Neural cell (in vitro differentiated cells): ENCODE data around the gene CDKAL1. TPM values are rescaled to one million over a fixed set of nuclear protein-coding genes. Genes with fewer than 3 reads are reported as not detected.

Experiments
- H2AFZ ChIP-seq: fragments of 200-600, 300-800 bp; sonication (generic), shearing (Covaris generic); 2 replicates; pipeline ENCODE4 v1.6.0; 2014; ENCODE audit warnings: low read depth, mild to moderate bottlenecking, antibody characterized with exemption, low read length, moderate library complexity
- H3F3A ChIP-seq: fragments of 200-600 bp; shearing (Covaris generic); 2 replicates; pipeline ENCODE4 v1.6.1; 2016; ENCODE audit warnings: mild to moderate bottlenecking, moderate library complexity, mixed read lengths, antibody characterized with exemption, low read length; ENCODE audit not compliant: insufficient read depth, poor library complexity, severe bottlenecking
- H3K27ac ChIP-seq: fragments of 200-600, 300-800 bp; sonication (generic), shearing (Covaris generic); 2 replicates; pipeline ENCODE4 v1.5.1; 2014; ENCODE audit warnings: mild to moderate bottlenecking, low read length, moderate library complexity
- H3K27me3 ChIP-seq: fragments of 300-800, 200-600 bp; sonication (generic), shearing (Covaris generic); 2 replicates; pipeline ENCODE4 v1.6.0; 2014; ENCODE audit warnings: mild to moderate bottlenecking, low read depth, low read length, moderate library complexity; ENCODE audit not compliant: insufficient read depth
- H3K36me3 ChIP-seq: fragments of 300-800, 200-600 bp; sonication (generic), shearing (Covaris generic); 2 replicates; pipeline ENCODE4 v1.5.1; 2014; ENCODE audit warnings: mild to moderate bottlenecking, antibody characterized with exemption, low read length, moderate library complexity; ENCODE audit not compliant: insufficient read depth
- H3K4me2 ChIP-seq: fragments of 300-800, 200-600 bp; sonication (generic), shearing (Covaris generic); 2 replicates; pipeline ENCODE4 v1.6.0; 2014; ENCODE audit warnings: mild to moderate bottlenecking, low read length
- H3K4me3 ChIP-seq: fragments of 300-800, 200-600 bp; sonication (generic), shearing (Covaris generic); 2 replicates; pipeline ENCODE4 v1.5.1; 2014; ENCODE audit warnings: mild to moderate bottlenecking, low read length, moderate library complexity
- H3K79me2 ChIP-seq: fragments of 200-600 bp; shearing (Covaris generic); replicated peaks from 2 replicates; pipeline ENCODE4 v1.6.0; 2014; ENCODE audit warnings: mild to moderate bottlenecking, low read length, moderate library complexity; ENCODE audit not compliant: insufficient read depth
- H3K9ac ChIP-seq: fragments of 300-800, 200-600 bp; sonication (generic), shearing (Covaris generic); 2 replicates; pipeline ENCODE4 v1.6.1; 2016; ENCODE audit warnings: mild to moderate bottlenecking, low read length, mixed read lengths
- H3K9me2 ChIP-seq: fragments of 200-600 bp; shearing (Covaris generic); 2 replicates; pipeline ENCODE4 v1.6.1; 2016; ENCODE audit warnings: mild to moderate bottlenecking, low read length, mixed read lengths; ENCODE audit not compliant: insufficient read depth
- H3K9me3 ChIP-seq: fragments of 200-600, 300-800 bp; sonication (generic), shearing (Covaris generic); 2 replicates; pipeline ENCODE4 v1.6.1; 2016; ENCODE audit warnings: mild to moderate bottlenecking, mixed run types, low read length, moderate library complexity, mixed read lengths
- H4K20me1 ChIP-seq: fragments of 200-600 bp; shearing (Covaris generic); 2 replicates; pipeline ENCODE4 v1.6.1; 2016; ENCODE audit warnings: mild to moderate bottlenecking, mixed run types; ENCODE audit not compliant: insufficient read depth
- CTCF ChIP-seq: fragments of 450-650 bp; IDR thresholded peaks from 2 replicates; pipeline ENCODE4 v1.5.1; 2014; ENCODE audit warnings: antibody characterized with exemption, mild to moderate bottlenecking, moderate library complexity; ENCODE audit not compliant: poor library complexity, severe bottlenecking
- EP300 ChIP-seq: fragments of 450-650 bp; conservative IDR thresholded peaks from 2 replicates; pipeline ENCODE4 v1.6.1; 2014; ENCODE audit warnings: antibody characterized with exemption, mild to moderate bottlenecking, moderate library complexity; ENCODE audit not compliant: poor library complexity, severe bottlenecking
- EZH2 ChIP-seq: fragments of 200-600, 300-800 bp; shearing (Covaris generic), sonication (generic); IDR thresholded peaks from 2 replicates; pipeline ENCODE4 v1.6.1; 2014; ENCODE audit warnings: antibody characterized with exemption, low read length, borderline replicate concordance, mild to moderate bottlenecking; ENCODE audit not compliant: insufficient read depth, poor library complexity, severe bottlenecking
- MXI1 ChIP-seq: fragments of 450-650 bp; conservative IDR thresholded peaks from 2 replicates; pipeline ENCODE4 v1.6.1; 2014; ENCODE audit warnings: antibody characterized with exemption, mild to moderate bottlenecking; ENCODE audit not compliant: poor library complexity, severe bottlenecking
- POLR2AphosphoS5 ChIP-seq: IDR thresholded peaks from 2 replicates; pipeline ENCODE4 v1.6.1; 2012
- RAD21 ChIP-seq: fragments of 450-650 bp; conservative IDR thresholded peaks from 2 replicates; pipeline ENCODE4 v1.6.1; 2014; ENCODE audit warnings: antibody characterized with exemption, mild to moderate bottlenecking, moderate library complexity
- REST ChIP-seq: IDR thresholded peaks from 2 replicates; pipeline ENCODE4 v1.6.1; 2012; ENCODE audit warnings: borderline replicate concordance
- SMC3 ChIP-seq: fragments of 450-650 bp; conservative IDR thresholded peaks from 2 replicates; pipeline ENCODE4 v1.6.1; 2014; ENCODE audit warnings: antibody characterized with exemption, mild to moderate bottlenecking, moderate library complexity; ENCODE audit not compliant: poor library complexity
- TAF1 ChIP-seq: IDR thresholded peaks from 2 replicates; pipeline ENCODE4 v1.6.1; 2012; ENCODE audit warnings: low read depth
- polyA plus RNA-seq: library from polyadenylated mRNA; depleted of rRNA; stranded (reverse); fragments of >200 nt; gene quantifications from 2 replicates; pipeline ENCODE4 v1.2.3, GENCODE V29; 2014

Gene CDKAL1
- polyA plus RNA-seq, 1 donor from 2014 or later, result 10.7 TPM

GRCh38 chr6:20802596-20802995 lies 268.3 kb downstream of the CDKAL1 start:
- H3K27me3 ChIP-seq, result no peaks in the 10 kb centered on the region
- H3K9ac ChIP-seq, result no peak overlapping the region
- no peaks in the 10 kb centered on the region for H3K9me3 ChIP-seq
- H3K4me3 ChIP-seq, result no peak overlapping the region
- TF ChIP-seq EP300 (no peak), MXI1 (no peak), EZH2 (no peak), POLR2AphosphoS5 (no peak), RAD21 (no peak), SMC3 (no peak), TAF1 (no peak), CTCF (no peak), REST (no peak)
- H2AFZ ChIP-seq, result no peak overlapping the region
- no peaks in the 10 kb centered on the region for H3K79me2 ChIP-seq
- H3K9me2 ChIP-seq, result no peaks in the 10 kb centered on the region
- no peaks in the 10 kb centered on the region for H3K36me3 ChIP-seq
- no peaks in the 10 kb centered on the region for H4K20me1 ChIP-seq
- no peaks in the 10 kb centered on the region for H3F3A ChIP-seq
- H3K27ac ChIP-seq, result no peak overlapping the region
- no peak overlapping the region for H3K4me2 ChIP-seq

- Histone ChIP-seq H3F3A (no peaks in the 10 kb centered on the region), H3K79me2 (no peaks in the 10 kb centered on the region), H2AFZ (no peak overlapping the region), H3K9me3 (no peaks in the 10 kb centered on the region), H3K4me3 (no peak overlapping the region), H3K9ac (no peak overlapping the region), H3K27ac (no peak overlapping the region), H3K27me3 (no peaks in the 10 kb centered on the region), H3K36me3 (no peaks in the 10 kb centered on the region), H4K20me1 (no peaks in the 10 kb centered on the region), H3K4me2 (no peak overlapping the region), H3K9me2 (no peaks in the 10 kb centered on the region)
- TF ChIP-seq EP300 (no peak), TAF1 (no peak), CTCF (no peak), MXI1 (no peak), REST (no peak), POLR2AphosphoS5 (no peak), EZH2 (no peak), SMC3 (no peak), RAD21 (no peak)
Observed at GRCh38 chr6:20805021-20805420, 270.8 kb downstream of the CDKAL1 start.
